Breast epithelium (tissue), 4 donors: ENCODE results near the gene FAM234A. TPM values are rescaled to one million over a fixed set of nuclear protein-coding genes. Genes with fewer than 3 reads are reported as not detected.
A peak's percentile ranks its signal among the peaks of the same experiment; 100 is the strongest.
"Not testable (repeated sequence)": the region's sequence is repeated elsewhere in the genome, so short reads cannot be mapped to it uniquely, and the experiment has no call there.

ENCODE experiments used
- DNase-seq, 2 donors: peaks; one replicate each; pipeline ENCODE4 v3.0.0-alpha.2; 2019; ENCODE audit warnings: low spot score in 2 of 2
- H3K27ac ChIP-seq, 2 donors: fragments of 200-600 bp; sonication (generic) in 1 of 2; one replicate each; pipeline ENCODE4 v1.5.1; 2016 to 2019; ENCODE audit warnings: mild to moderate bottlenecking in 1 of 2
- H3K27me3 ChIP-seq, 2 donors: fragments of 200-600 bp; sonication (generic) in 1 of 2; one replicate each; pipeline versions ENCODE4 v1.5.1 to v1.6.0; 2017 to 2019; ENCODE audit warnings: control low read depth in 1 of 2, mild to moderate bottlenecking in 1 of 2
- H3K36me3 ChIP-seq: fragments of 200-600 bp; one replicate; pipeline ENCODE4 v1.5.1; 2019
- H3K4me1 ChIP-seq, 2 donors: fragments of 200-600 bp; sonication (generic); one replicate each; pipeline ENCODE4 v1.5.1; 2016 to 2019; ENCODE audit warnings: control low read depth in 1 of 2
- H3K4me3 ChIP-seq, 3 donors: fragments of 200-600 bp; sonication (generic); 1 replicate in 2 of 3; 2 replicates in 1 of 3; pipeline ENCODE4 v1.5.1; 2016 to 2019; ENCODE audit warnings: mild to moderate bottlenecking in 3 of 3, moderate library complexity in 2 of 3
- H3K9me3 ChIP-seq, 2 donors: fragments of 200-600 bp; sonication (generic) in 1 of 2; one replicate each; pipeline ENCODE4 v1.5.1; 2016 to 2019; ENCODE audit warnings: control low read depth in 1 of 2
- CTCF ChIP-seq, 3 donors: fragments of 450-650 bp; IDR thresholded peaks; one replicate each; pipeline ENCODE4 v1.5.1; 2016 to 2017; ENCODE audit warnings: antibody characterized with exemption in 3 of 3, mild to moderate bottlenecking in 3 of 3, moderate library complexity in 3 of 3
- POLR2A ChIP-seq: fragments of 450-650 bp; IDR thresholded peaks from one replicate; pipeline ENCODE4 v1.6.1; 2016; ENCODE audit warnings: antibody characterized with exemption, mild to moderate bottlenecking, moderate library complexity
- POLR2AphosphoS5 ChIP-seq, 3 donors: sonication (generic); formaldehyde crosslinking; IDR thresholded peaks; one replicate each; pipeline ENCODE4 v1.6.1; 2017; ENCODE audit warnings: antibody characterized with exemption in 3 of 3
- intact Hi-C: fragments of 100-400 bp; cut with DNase I; formaldehyde crosslinking; loops from one replicate; pipeline ENCODE4 v1.15.1; 2023; ENCODE audit warnings: low total_unique reads
- total RNA-seq, 3 donors: library from RNA; depleted of rRNA; stranded (reverse); fragments of >200 nt; gene quantifications; one replicate each; pipeline ENCODE4 v1.1.0, GENCODE V29; 2016

The FAM234A gene
- total RNA-seq, 3 donors from 2014 or later = 40.6 to 69.3 (median 44.1) TPM

DNA sequence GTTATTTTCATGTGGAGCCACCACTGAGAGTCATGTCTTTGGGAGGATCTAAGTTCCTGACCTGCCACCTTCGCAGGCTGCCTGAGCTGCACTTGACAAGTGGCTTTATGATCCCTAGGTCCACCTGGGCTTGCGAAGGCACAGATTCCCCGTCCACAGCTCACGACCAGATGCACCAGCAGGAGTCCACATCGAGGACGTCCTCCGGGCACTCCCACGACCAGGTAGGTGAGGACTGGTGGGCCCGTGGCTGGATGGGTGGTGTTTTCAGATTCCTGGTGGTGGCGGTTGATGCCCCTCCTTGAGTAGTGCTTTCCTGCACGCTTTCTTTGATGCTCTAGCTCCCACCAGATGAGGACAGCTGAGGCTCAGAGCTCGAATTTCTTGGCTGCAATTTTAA, 14.8 kb downstream of the FAM234A start:
- H3K27ac ChIP-seq = no peak overlapping the region
- intact Hi-C loops = no loop called here
- no peak for DNase-seq
- H3K9me3 ChIP-seq = no peaks in the 10 kb centered on the region
- no peak for TF ChIP-seq POLR2AphosphoS5 (IDR thresholded peaks at IDR 0.05)
- no peak for TF ChIP-seq POLR2A
- no peak for TF ChIP-seq CTCF (IDR thresholded peaks at IDR 0.05)
- H3K4me3 ChIP-seq = no peak overlapping the region
- no peaks in the 10 kb centered on the region for H3K4me1 ChIP-seq
- H3K36me3 ChIP-seq = no peaks in the 10 kb centered on the region
- H3K27me3 ChIP-seq = no peaks in the 10 kb centered on the region

DNA sequence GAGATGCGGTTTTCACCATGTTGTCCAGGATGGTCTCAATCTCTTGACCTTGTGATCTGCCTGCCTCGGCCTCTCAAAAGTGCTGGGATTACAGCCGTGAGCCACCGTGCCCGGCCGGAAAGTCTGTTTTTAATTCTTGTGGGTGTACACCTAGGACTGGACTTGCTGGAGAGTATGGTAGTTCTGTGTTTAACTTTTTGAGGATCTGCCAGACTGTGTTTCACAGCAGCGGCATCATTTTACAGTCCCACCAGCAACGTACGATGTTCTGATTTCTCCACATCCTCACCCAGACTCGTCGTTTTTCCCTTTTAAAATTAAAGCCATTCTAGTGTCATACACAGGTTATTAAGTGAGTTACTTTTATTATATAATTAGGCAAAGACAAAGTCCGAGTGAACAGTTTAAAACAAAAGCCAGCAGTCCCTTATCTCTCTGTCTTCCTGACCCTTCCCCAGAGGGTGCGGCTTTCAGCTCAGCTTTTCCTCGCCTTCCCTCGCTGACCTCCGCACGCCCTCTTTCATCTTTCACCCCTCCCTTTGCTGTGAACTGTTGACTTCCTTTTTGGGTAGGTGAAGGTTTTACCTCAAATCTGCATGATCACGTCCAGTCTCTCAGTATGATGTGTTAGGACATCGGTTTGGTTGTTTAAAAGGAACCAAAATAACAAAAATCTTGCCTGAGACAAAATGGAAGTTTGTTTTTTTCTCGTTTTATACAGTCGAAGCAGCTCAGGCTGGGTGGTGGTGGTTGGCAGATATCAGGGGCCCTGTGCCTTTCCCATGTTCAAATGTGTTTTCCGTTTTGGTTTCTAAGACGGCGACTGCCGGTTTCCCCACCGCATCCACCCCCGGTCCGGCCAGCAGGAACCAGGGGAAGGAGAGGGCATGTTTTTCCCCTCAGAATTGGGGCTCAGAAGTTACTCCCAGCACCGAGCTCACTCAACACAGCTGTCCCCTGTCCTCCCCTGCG, 18.0 kb downstream of the FAM234A start:
- Histone ChIP-seq H3K27ac (no peak overlapping the region), H3K27me3 (no peaks in the 10 kb centered on the region), H3K9me3 (no peaks in the 10 kb centered on the region), H3K36me3 (no peaks in the 10 kb centered on the region), H3K4me3 (peak overlapping the region in 1 of 3 donors; percentile 3), H3K4me1 (no peaks in the 10 kb centered on the region)
- intact Hi-C loops = no loop called here
- DNase-seq = no peak
- no peak for TF ChIP-seq POLR2AphosphoS5 (IDR thresholded peaks at IDR 0.05)
- no peak for TF ChIP-seq POLR2A
- TF ChIP-seq CTCF (IDR thresholded peaks at IDR 0.05) = no peak

DNA sequence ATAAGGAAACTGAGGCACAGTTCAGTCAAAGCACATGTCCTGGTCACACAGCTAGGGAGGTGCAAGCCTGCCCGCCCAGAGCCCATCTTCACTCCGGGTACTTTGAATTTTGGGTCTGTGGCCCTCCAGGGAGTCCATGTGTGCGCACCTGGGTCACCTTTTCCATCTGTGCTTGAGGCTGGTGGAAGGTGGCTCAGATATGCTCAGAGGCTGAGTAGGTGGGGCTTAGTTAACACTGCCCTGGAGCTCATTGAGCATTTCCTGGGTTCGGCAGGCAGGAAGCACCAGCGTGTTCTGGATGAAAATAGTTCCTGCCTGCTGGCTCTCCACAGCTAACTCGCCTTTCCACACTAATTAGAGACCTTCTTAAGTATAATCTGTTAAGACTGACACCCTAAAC, 19.2 kb downstream of the FAM234A start:
- TF ChIP-seq POLR2AphosphoS5 (IDR thresholded peaks at IDR 0.05) (no peak), CTCF (IDR thresholded peaks at IDR 0.05) (no peak), POLR2A (no peak)

DNA sequence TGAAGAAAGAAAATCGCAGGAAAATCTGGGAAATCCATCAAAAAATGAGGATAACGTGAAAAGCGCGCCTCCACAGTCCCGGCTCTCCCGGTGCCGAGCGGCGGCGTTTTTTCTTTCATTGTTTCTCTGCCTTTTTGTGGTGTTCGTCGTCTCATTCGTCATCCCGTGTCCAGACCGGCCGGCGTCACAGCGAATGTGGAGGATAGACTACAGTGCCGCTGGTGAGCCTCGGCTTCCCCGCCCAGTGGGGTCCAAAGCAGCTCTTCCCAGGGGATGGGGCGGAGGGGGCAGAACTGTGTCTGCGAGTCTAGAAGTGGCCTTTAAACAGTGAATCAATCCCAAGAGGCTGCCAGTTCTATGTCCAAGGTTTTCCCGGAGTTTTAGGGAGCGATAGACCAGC, 19.8 kb downstream of the FAM234A start:
- Histone ChIP-seq H3K9me3 (no peaks in the 10 kb centered on the region), H3K4me1 (no peaks in the 10 kb centered on the region), H3K27me3 (no peaks in the 10 kb centered on the region), H3K27ac (no peak overlapping the region), H3K36me3 (no peaks in the 10 kb centered on the region), H3K4me3 (no peak overlapping the region)
- no peak for DNase-seq
- TF ChIP-seq CTCF (IDR thresholded peaks at IDR 0.05) (no peak), POLR2AphosphoS5 (IDR thresholded peaks at IDR 0.05) (no peak), POLR2A (no peak)
- intact Hi-C loops = no loop called here

More for the DNA sequence above, 19.2 kb downstream of the FAM234A start:
- DNase-seq = no peak
- H3K27ac ChIP-seq = no peak overlapping the region
- no peaks in the 10 kb centered on the region for H3K36me3 ChIP-seq
- H3K9me3 ChIP-seq = no peaks in the 10 kb centered on the region
- H3K4me3 ChIP-seq = no peak overlapping the region
- intact Hi-C loops = no loop called here
- no peaks in the 10 kb centered on the region for H3K4me1 ChIP-seq
- H3K27me3 ChIP-seq = no peaks in the 10 kb centered on the region

- Histone ChIP-seq H3K27ac (no peak overlapping the region), H3K4me1 (no peaks in the 10 kb centered on the region), H3K27me3 (no peaks in the 10 kb centered on the region), H3K9me3 (no peaks in the 10 kb centered on the region), H3K36me3 (peaks cover 6% of the 10 kb centered on the region), H3K4me3 (no peak overlapping the region)
- TF ChIP-seq CTCF (IDR thresholded peaks at IDR 0.05) (no peak), POLR2AphosphoS5 (IDR thresholded peaks at IDR 0.05) (no peak), POLR2A (no peak)
- no peak for DNase-seq
- intact Hi-C loops = no loop called here
Measured at GRCh38 chr16:255183-255582, 20.6 kb downstream of the FAM234A start.

GRCh38 chr16:258091-258490, 23.5 kb downstream of the FAM234A start:
- H3K9me3 ChIP-seq, intact Hi-C loops, H3K4me3 ChIP-seq, H3K27ac ChIP-seq, H3K27me3 ChIP-seq, H3K4me1 ChIP-seq, DNase-seq: not testable (repeated sequence)
- H3K36me3 ChIP-seq = peaks cover 17% of the 10 kb centered on the region
